ENCODE results near the gene RBBP8NL. TPM values are rescaled to one million over a fixed set of nuclear protein-coding genes. Genes with fewer than 3 reads are reported as not detected.
A peak's percentile ranks its signal among the peaks of the same experiment; 100 is the strongest.

The RBBP8NL gene
- total RNA-seq, 1 experiment from 2014 or later = 0.28 TPM

DNA sequence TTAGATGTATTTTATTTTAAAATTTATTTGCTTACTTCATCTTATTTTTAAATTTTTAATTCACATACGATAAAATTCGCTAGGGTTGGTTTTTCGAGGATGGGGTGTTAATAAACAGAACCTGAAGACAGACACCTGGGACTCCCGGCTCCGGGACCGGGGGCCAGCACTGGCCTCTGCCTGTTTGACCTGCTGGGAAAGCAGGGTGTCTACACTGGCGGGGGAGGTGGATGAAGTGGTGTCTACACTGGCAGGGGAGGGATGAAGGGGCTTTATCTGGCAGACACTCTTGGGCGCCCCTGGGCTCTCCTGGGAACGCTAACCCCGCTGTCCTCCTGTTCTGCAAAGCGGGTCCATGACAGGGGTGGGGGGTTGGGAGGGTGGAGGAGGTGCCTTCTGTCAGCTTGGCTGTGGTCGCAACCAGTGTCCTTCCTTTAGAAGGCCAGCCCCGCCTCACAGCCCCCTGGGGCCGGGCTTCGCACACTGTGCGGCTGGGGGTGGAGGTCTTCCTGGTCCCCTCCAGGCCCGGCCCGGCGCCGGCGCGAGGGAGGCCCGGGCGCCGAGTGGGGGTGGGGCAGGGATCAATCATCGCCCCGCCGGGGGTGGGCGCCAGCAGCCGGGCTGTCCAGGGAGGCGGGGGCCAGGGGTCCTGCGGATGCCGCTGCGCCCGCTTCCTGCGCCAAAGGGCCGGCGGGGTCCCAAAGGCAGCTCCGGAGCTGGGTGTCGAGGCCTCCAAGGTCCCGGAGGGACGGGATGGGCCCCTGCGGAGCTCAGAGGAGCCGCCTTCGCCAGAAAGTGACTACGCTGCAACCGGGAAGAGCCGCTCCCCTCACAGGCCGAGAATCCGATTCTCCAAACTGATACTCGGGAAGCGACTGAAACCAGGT, 46.6 kb upstream of the RBBP8NL start:
- H3K27ac ChIP-seq (ENCODE audit: insufficient read length, low read depth, low read length) = no peak overlapping the region
- no peak overlapping the region for H4K5ac ChIP-seq (ENCODE audit: insufficient read length, low read depth, low read length)
- H3T11ph ChIP-seq (ENCODE audit: low read length) = no peak overlapping the region
- H3K4me2 ChIP-seq (ENCODE audit: insufficient read depth, insufficient read length, low read length) = peak overlapping the region; percentile 25
- H3K27me3 ChIP-seq (ENCODE audit: insufficient read depth, low read length) = peaks cover 39% of the 10 kb centered on the region
- Mint-ChIP-seq H3K4me3 (peak overlapping the region; percentile 42 to 76), H3K4me1 (peaks cover 9 to 33% of the 10 kb centered on the region in 2 experiments), H3K36me3 (ENCODE audit: insufficient read depth in 1 of 3, low read depth in 3 of 3) (no peaks in the 10 kb centered on the region; a peak in 1 of 7 replicates), H3K27me3 (ENCODE audit: low read depth) (peaks cover 83% of the 10 kb centered on the region), H3K27ac (no peak overlapping the region), H3K9me3 (peaks cover 0 to 2% of the 10 kb centered on the region in 2 experiments; a peak in 1 of 5 replicates)
- H3K18ac ChIP-seq (ENCODE audit: insufficient read length, low read depth, low read length) = no peak overlapping the region
- H3K23ac ChIP-seq (ENCODE audit: insufficient read length, low read depth, low read length) = no peak overlapping the region
- H3K9me3 ChIP-seq (ENCODE audit: control insufficient read depth, low read depth, low read length) = no peaks in the 10 kb centered on the region
- no peaks in the 10 kb centered on the region for H3K79me2 ChIP-seq (ENCODE audit: insufficient read depth, low read length)
- H3K4me1 ChIP-seq (ENCODE audit: insufficient read depth, low read length) = no peaks in the 10 kb centered on the region
- no peak overlapping the region for H2BK20ac ChIP-seq (ENCODE audit: low read depth, low read length, poor library complexity, severe bottlenecking)
- H3K79me1 ChIP-seq (ENCODE audit: insufficient read depth, low read depth, low read length, poor library complexity, severe bottlenecking) = no peaks in the 10 kb centered on the region
- TF ChIP-seq, protein P1, sequence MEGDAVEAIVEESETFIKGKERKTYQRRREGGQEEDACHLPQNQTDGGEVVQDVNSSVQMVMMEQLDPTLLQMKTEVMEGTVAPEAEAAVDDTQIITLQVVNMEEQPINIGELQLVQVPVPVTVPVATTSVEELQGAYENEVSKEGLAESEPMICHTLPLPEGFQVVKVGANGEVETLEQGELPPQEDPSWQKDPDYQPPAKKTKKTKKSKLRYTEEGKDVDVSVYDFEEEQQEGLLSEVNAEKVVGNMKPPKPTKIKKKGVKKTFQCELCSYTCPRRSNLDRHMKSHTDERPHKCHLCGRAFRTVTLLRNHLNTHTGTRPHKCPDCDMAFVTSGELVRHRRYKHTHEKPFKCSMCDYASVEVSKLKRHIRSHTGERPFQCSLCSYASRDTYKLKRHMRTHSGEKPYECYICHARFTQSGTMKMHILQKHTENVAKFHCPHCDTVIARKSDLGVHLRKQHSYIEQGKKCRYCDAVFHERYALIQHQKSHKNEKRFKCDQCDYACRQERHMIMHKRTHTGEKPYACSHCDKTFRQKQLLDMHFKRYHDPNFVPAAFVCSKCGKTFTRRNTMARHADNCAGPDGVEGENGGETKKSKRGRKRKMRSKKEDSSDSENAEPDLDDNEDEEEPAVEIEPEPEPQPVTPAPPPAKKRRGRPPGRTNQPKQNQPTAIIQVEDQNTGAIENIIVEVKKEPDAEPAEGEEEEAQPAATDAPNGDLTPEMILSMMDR (conservative IDR thresholded peaks at IDR 0.05) = no peak
- no peak overlapping the region for H3K56ac ChIP-seq (ENCODE audit: insufficient read length, low read depth, low read length)
- no peak overlapping the region for H3K9ac ChIP-seq (ENCODE audit: extremely low read depth, insufficient read length, low read length)
- H4K91ac ChIP-seq (ENCODE audit: insufficient read length, low read depth, low read length) = no peak overlapping the region
- H3K4ac ChIP-seq (ENCODE audit: low read depth, low read length) = no peak overlapping the region
- WGBS (ENCODE audit: extremely low coverage, insufficient read length, low lambda C conversion rate) = no CpG with 5 or more reads among the region's 52 CpGs
- no peak overlapping the region for H3K14ac ChIP-seq (ENCODE audit: insufficient read depth, low read length)
- H2BK15ac ChIP-seq (ENCODE audit: low read depth, low read length) = no peak overlapping the region
- no peak overlapping the region for H2BK120ac ChIP-seq (ENCODE audit: low read depth, low read length, poor library complexity, severe bottlenecking)
- no peak overlapping the region for H2AK5ac ChIP-seq (ENCODE audit: insufficient read length, low read length)
- no peak overlapping the region for H2AFZ ChIP-seq (ENCODE audit: low read length)
- H2BK5ac ChIP-seq (ENCODE audit: insufficient read length, low read length) = no peak overlapping the region
- no peak overlapping the region for H4K8ac ChIP-seq (replicated peaks; ENCODE audit: insufficient read length, low read depth, low read length)
- H4K20me1 ChIP-seq (ENCODE audit: control insufficient read depth, insufficient read depth, insufficient read length) = no peaks in the 10 kb centered on the region
- no peak overlapping the region for H2BK12ac ChIP-seq (ENCODE audit: insufficient read length, low read depth, low read length)
- peaks cover 16% of the 10 kb centered on the region for H3K23me2 ChIP-seq (ENCODE audit: insufficient read length, low read depth, low read length, poor library complexity, severe bottlenecking)
- DNase-seq = peak; percentile 59

Measured in H9 (cell line).